Panc1 (cell line): Measurements from ENCODE around the gene SSBP3. TPM values are rescaled to one million over a fixed set of nuclear protein-coding genes. Genes with fewer than 3 reads are reported as not detected.

Experiments
- ATAC-seq: fragments of 200-7000 bp; cut with Tn5 transposase; 2 replicates; pipeline ENCODE4 v1.9.1; 2020; ENCODE audit warnings: mild to moderate bottlenecking, moderate library complexity
- BruUV-seq: library from RNA; stranded (reverse); fragments of 400-500 nt; replicated peaks from 2 replicates; lab custom pipeline; 2021; lab: Mats Ljungman, UMichigan
- CTCF ChIA-PET: fragments of 300-600 bp; sonication (Branson Sonifier 250); formaldehyde crosslinking; loops from one replicate; lab custom pipeline; 2022; ENCODE audit warnings: antibody characterized with exemption; lab: Charles Lee
- POLR2A ChIA-PET: fragments of 300-600 bp; sonication (Branson Sonifier 250); formaldehyde crosslinking; loops from one replicate; lab custom pipeline; 2022; ENCODE audit warnings: antibody characterized with exemption; lab: Charles Lee
- DNase-seq: peaks from one replicate; pipeline ENCODE4 v3.0.0-alpha.2; 2010; ENCODE audit warnings: low read depth, low spot score
- H3K27ac ChIP-seq: 2 replicates; pipeline ENCODE4 v1.5.1; 2011; ENCODE audit warnings: mild to moderate bottlenecking, low read length, inconsistent platforms
- H3K27me3 ChIP-seq: fragments of 200-500 bp; sonication (Bioruptor generic); 2 replicates; pipeline ENCODE4 v1.6.0; 2014; ENCODE audit warnings: low read length, inconsistent platforms; ENCODE audit not compliant: control insufficient read depth, insufficient read depth
- H3K36me3 ChIP-seq: fragments of 200-500 bp; sonication (Bioruptor generic); 2 replicates; pipeline ENCODE4 v1.5.1; 2014; ENCODE audit warnings: inconsistent platforms, mild to moderate bottlenecking, low read length, moderate library complexity; ENCODE audit not compliant: control insufficient read depth, insufficient read depth
- H3K4me1 ChIP-seq: 2 replicates; pipeline ENCODE4 v1.5.1; 2011; ENCODE audit warnings: inconsistent platforms, mild to moderate bottlenecking, low read length, moderate library complexity; ENCODE audit not compliant: control insufficient read depth, insufficient read depth
- H3K4me3 ChIP-seq, 2 experiments: 2 replicates each; pipeline ENCODE4 v1.5.1; 2011 to 2012; ENCODE audit warnings: low read depth in 2 of 2, low read length in 2 of 2, mild to moderate bottlenecking in 2 of 2, inconsistent platforms in 1 of 2, moderate library complexity in 1 of 2
- H3K9me3 ChIP-seq: fragments of 200-500 bp; sonication (Bioruptor generic); 2 replicates; pipeline ENCODE4 v1.5.1; 2014; ENCODE audit warnings: low read depth, mild to moderate bottlenecking, inconsistent platforms, low read length, moderate library complexity; ENCODE audit not compliant: control insufficient read depth, insufficient read depth
- CTCF ChIP-seq: fragments of 450-650 bp; IDR thresholded peaks from 2 replicates; pipeline ENCODE4 v1.5.1; 2017; ENCODE audit warnings: mild to moderate bottlenecking
- POLR2AphosphoS5 ChIP-seq: IDR thresholded peaks from 2 replicates; pipeline ENCODE4 v1.6.1; 2012; ENCODE audit warnings: mild to moderate bottlenecking, low read depth, low read length, moderate library complexity
- REST ChIP-seq, 2 experiments: IDR thresholded peaks; 2 replicates each; pipeline ENCODE4 v1.6.1; 2011 to 2012; ENCODE audit warnings: low read depth in 2 of 2, control low read depth in 1 of 2, low read length in 1 of 2, mild to moderate bottlenecking in 1 of 2, moderate library complexity in 1 of 2; ENCODE audit not compliant: insufficient read depth in 1 of 2
- SIN3A ChIP-seq: IDR thresholded peaks from 2 replicates; pipeline ENCODE4 v1.6.1; 2012; ENCODE audit warnings: low read depth, mild to moderate bottlenecking, low read length, moderate library complexity, borderline replicate concordance; ENCODE audit not compliant: insufficient read depth
- TCF7L2 ChIP-seq: IDR thresholded peaks from 2 replicates; pipeline ENCODE4 v1.6.1; 2011; ENCODE audit warnings: mild to moderate bottlenecking, low read depth, low read length, inconsistent platforms
- in situ Hi-C: cut with HindIII; loops from 2 replicates; pipeline ENCODE4 v1.10.0; 2016; ENCODE audit warnings: low sequenced_read_pairs, low pct_unique_long_range_greater_than_20kb
- intact Hi-C: fragments of 100-400 bp; cut with micrococcal nuclease; formaldehyde crosslinking; loops from one replicate; pipeline ENCODE4 v1.10.0; 2022; ENCODE audit not compliant: unreplicated experiment
- total RNA-seq: library from RNA; stranded (reverse); gene quantifications from one replicate; pipeline ENCODE4 v1.2.1, GENCODE V29; 2021; ENCODE audit not compliant: unreplicated experiment

SSBP3 gene
- total RNA-seq, 1 experiment from 2014 or later: 22.5 TPM

DNA sequence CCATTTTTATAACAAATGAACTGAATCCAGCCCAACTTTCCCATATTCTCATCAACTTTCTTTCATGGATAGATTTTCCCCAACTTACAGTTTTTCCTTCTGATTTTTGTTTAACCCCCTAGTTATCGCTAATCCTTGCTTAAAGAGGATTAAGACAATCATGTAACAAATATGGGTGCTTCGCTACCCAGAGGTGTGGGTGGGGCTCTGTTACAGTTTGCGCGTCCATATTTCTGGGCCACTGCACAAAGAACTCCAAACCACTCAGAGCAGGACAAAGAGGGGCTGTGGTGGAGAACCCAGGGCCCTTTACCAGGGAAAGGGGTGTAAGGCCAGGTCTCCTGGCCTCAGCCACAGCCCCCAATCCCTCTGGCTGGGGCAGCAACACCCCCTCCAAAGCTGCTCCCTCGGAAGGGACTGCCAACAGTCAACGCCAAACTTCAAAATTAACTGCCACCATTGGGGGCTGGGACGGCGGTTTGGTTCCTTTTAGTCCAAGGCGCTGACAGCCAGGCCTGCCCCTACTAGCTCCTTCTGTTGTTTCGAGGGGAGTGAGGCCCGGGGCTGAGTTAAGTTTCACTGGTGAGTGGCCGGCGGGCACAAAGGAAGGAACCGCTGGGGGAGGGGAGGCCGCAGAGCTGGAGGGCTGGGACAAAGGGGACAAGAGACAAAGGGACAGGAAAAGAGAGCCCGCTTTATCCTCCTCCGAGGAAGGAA, 27.9 kb downstream of the SSBP3 start:
- H3K27ac ChIP-seq: no peak overlapping the region
- TF ChIP-seq SIN3A (no peak), POLR2AphosphoS5 (no peak), REST (IDR thresholded peaks at IDR 0.05; ENCODE audit: insufficient read depth in 1 of 2, low read depth in 2 of 2, low read length in 1 of 2) (no peak), TCF7L2 (no peak), CTCF (no peak)
- ATAC-seq (no peak), DNase-seq (no peak)
- no peaks in the 10 kb centered on the region for H3K36me3 ChIP-seq
- in situ Hi-C loops: no loop called here
- no peaks in the 10 kb centered on the region for H3K9me3 ChIP-seq
- BruUV-seq: no TSS peak
- no peak overlapping the region for H3K4me3 ChIP-seq
- ChIA-PET CTCF (no interaction called here), POLR2A (no interaction called here)
- no peaks in the 10 kb centered on the region for H3K27me3 ChIP-seq
- no peaks in the 10 kb centered on the region for H3K4me1 ChIP-seq
- intact Hi-C loops: no loop called here

GRCh38 chr1:54377040-54377691, 29.0 kb downstream of the SSBP3 start:
- Histone ChIP-seq H3K9me3 (no peaks in the 10 kb centered on the region), H3K4me1 (no peaks in the 10 kb centered on the region), H3K4me3 (no peak overlapping the region), H3K27me3 (no peaks in the 10 kb centered on the region), H3K27ac (no peak overlapping the region), H3K36me3 (no peaks in the 10 kb centered on the region)
- DNase-seq (no peak), ATAC-seq (no peak)
- ChIA-PET CTCF (no interaction called here), POLR2A (no interaction called here)
- in situ Hi-C loops (no loop called here), intact Hi-C loops (no loop called here)
- TF ChIP-seq POLR2AphosphoS5 (no peak), REST (IDR thresholded peaks at IDR 0.05; ENCODE audit: insufficient read depth in 1 of 2, low read depth in 2 of 2, low read length in 1 of 2) (no peak), SIN3A (no peak), CTCF (no peak), TCF7L2 (no peak)
- no TSS peak for BruUV-seq
